HL-60 (cell line): ENCODE measurements around the gene GATC.

Experiments
- DNase-seq, 2 experiments: peaks; one replicate each; pipeline ENCODE4 v3.0.0-alpha.2; 2010 to 2020; ENCODE audit warnings: low read depth in 1 of 2, low spot score in 1 of 2
- H3K27ac ChIP-seq: fragments of 250-450 bp; sonication (Bioruptor Pico); replicated peaks from 2 replicates; pipeline ENCODE4 v1.5.1; 2020; ENCODE audit warnings: mild to moderate bottlenecking, moderate library complexity
- H3K27me3 ChIP-seq: fragments of 250-450 bp; sonication (Bioruptor Pico); 2 replicates; pipeline ENCODE4 v1.5.1; 2021; ENCODE audit warnings: mild to moderate bottlenecking, moderate library complexity; ENCODE audit not compliant: insufficient read depth, poor library complexity, severe bottlenecking
- H3K4me3 ChIP-seq: replicated peaks from 2 replicates; pipeline ENCODE4 v1.5.1; 2011; ENCODE audit warnings: mild to moderate bottlenecking, control low read depth, low read length; ENCODE audit not compliant: insufficient read depth
- GABPA ChIP-seq: IDR thresholded peaks from 2 replicates; pipeline ENCODE4 v1.6.1; 2012; ENCODE audit warnings: low read depth
- POLR2AphosphoS5 ChIP-seq: IDR thresholded peaks from 2 replicates; pipeline ENCODE4 v1.6.1; 2012; ENCODE audit warnings: low read depth
- SPI1 ChIP-seq: IDR thresholded peaks from 2 replicates; pipeline ENCODE4 v1.6.1; 2012; ENCODE audit warnings: low read depth, mild to moderate bottlenecking, borderline replicate concordance
- TF ChIP-seq, protein P1 (sequence below): IDR thresholded peaks from 2 replicates; pipeline ENCODE4 v1.6.1; 2012; ENCODE audit warnings: low read depth; ENCODE audit not compliant: insufficient replicate concordance
- TF ChIP-seq, protein P2 (sequence below): IDR thresholded peaks from one replicate; pipeline ENCODE4 v1.5.1; 2011; ENCODE audit warnings: low read length, control low read depth, inconsistent platforms; ENCODE audit not compliant: insufficient read depth

Gene GATC

DNA sequence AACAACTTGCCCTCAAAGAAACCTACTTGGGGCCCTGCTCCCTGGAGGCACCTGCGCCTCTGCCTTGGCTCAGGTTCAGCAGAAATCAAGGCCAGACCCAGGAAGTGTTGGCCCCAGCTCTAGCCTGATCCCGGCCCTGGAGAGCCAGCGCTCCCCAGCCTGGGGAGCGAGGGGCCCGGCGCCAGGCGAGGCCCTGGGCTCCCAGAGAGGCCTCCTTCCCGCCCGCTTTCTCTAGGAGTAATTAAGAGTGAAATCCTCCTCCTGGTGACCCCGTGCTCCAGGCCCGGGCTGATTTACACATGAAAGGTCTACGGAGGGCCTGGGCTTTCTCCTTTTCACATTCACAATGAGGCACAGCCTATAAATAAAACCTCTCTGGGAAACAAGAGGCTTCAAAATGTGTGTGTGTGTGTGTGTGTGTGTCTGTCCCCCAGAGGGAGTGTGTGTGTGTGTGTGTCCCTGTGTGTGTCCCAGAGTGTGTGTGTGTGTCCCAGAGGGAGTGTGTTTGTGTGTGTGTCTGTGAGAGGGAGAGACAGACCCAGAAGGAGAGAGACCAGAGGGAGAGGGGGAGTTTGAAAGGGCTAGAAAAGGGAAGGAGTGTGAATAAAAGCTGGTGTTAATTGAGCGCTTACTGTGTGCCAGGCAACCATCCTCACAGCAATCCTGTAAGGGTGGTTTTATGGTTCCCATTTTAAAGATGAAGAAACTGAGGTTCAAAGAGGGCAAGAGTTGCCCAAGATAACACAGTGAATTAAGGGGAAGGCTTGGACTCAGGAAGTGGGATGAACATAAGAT is 32.1 kb upstream of the GATC start:
- H3K4me3 ChIP-seq, result no peak overlapping the region
- H3K27me3 ChIP-seq, result no peaks in the 10 kb centered on the region
- no peak overlapping the region for H3K27ac ChIP-seq
- TF ChIP-seq, protein P1, sequence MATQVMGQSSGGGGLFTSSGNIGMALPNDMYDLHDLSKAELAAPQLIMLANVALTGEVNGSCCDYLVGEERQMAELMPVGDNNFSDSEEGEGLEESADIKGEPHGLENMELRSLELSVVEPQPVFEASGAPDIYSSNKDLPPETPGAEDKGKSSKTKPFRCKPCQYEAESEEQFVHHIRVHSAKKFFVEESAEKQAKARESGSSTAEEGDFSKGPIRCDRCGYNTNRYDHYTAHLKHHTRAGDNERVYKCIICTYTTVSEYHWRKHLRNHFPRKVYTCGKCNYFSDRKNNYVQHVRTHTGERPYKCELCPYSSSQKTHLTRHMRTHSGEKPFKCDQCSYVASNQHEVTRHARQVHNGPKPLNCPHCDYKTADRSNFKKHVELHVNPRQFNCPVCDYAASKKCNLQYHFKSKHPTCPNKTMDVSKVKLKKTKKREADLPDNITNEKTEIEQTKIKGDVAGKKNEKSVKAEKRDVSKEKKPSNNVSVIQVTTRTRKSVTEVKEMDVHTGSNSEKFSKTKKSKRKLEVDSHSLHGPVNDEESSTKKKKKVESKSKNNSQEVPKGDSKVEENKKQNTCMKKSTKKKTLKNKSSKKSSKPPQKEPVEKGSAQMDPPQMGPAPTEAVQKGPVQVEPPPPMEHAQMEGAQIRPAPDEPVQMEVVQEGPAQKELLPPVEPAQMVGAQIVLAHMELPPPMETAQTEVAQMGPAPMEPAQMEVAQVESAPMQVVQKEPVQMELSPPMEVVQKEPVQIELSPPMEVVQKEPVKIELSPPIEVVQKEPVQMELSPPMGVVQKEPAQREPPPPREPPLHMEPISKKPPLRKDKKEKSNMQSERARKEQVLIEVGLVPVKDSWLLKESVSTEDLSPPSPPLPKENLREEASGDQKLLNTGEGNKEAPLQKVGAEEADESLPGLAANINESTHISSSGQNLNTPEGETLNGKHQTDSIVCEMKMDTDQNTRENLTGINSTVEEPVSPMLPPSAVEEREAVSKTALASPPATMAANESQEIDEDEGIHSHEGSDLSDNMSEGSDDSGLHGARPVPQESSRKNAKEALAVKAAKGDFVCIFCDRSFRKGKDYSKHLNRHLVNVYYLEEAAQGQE, result no peak
- TF ChIP-seq GABPA, result no peak
- no peak for TF ChIP-seq SPI1
- no peak for TF ChIP-seq POLR2AphosphoS5
- TF ChIP-seq, protein P2, sequence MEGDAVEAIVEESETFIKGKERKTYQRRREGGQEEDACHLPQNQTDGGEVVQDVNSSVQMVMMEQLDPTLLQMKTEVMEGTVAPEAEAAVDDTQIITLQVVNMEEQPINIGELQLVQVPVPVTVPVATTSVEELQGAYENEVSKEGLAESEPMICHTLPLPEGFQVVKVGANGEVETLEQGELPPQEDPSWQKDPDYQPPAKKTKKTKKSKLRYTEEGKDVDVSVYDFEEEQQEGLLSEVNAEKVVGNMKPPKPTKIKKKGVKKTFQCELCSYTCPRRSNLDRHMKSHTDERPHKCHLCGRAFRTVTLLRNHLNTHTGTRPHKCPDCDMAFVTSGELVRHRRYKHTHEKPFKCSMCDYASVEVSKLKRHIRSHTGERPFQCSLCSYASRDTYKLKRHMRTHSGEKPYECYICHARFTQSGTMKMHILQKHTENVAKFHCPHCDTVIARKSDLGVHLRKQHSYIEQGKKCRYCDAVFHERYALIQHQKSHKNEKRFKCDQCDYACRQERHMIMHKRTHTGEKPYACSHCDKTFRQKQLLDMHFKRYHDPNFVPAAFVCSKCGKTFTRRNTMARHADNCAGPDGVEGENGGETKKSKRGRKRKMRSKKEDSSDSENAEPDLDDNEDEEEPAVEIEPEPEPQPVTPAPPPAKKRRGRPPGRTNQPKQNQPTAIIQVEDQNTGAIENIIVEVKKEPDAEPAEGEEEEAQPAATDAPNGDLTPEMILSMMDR, result no peak
- no peak for DNase-seq

DNA sequence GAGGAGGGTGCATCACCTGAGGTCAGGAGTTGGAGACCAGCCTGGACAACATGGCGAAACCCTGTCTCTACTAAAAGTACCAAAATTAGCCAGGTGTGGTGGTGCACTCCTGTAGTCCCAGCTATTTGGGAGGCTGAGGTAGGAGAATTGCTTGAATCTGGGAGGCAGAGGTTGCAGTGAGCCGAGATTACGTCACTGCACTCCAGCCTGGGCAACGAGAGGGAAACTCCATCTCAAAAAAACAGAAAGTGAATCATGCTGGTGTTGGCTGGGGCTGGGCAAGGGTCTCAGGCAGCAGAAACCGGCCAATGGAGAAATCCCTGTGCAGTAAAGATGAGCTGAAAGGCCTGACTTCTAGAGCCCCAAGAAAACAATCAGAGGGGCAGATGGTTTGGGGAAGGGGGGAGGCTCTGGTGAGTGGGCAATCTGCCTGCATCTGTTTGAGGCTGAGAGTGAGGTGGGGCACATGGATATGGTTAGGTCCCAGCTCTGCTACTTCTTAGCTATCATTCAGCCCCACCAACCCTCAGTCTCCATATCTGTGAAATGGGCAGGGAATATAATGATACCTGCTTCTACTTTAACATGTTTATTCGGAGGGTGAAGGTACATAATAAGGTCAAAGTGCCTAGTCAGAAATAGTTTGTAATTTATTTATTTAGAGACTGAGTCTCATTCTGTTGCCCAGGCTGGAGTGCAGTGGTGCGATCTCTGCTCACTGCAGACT is 29.6 kb upstream of the GATC start:
- TF ChIP-seq POLR2AphosphoS5 (no peak), GABPA (no peak), SPI1 (no peak)
- TF ChIP-seq, protein P1, result no peak
- no peak for DNase-seq
- H3K4me3 ChIP-seq, result no peak overlapping the region
- H3K27ac ChIP-seq, result no peak overlapping the region
- H3K27me3 ChIP-seq, result no peaks in the 10 kb centered on the region

DNA sequence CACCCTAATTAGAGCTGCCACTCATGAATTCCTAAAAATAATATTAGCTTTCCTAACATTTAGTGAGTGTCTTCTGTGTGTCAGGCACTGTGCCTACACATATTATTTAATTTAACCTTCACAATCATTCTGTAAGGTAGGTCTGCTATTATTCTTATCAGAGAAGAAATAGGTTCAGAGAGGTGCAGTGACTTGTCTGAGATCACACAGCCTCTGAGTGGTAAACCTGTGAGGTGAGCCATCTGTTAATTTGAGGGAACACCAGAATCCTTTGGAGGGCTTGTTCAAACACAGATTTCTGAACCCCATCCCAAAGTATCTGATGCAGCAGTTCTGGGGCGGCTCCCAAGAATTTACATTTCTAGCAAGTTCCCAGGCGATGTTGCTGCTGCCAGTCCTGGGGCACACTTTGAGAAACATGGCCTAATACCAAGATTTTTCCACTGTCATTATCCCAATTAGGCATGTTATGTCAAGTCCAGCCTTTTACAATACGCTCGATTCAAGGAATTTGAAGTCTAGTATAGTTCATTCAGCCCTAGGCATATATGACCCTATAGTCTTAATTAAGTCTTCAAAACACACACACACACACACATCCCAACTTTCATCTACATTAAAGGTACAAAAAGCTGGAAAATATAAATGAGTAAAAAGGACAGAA is 28.2 kb upstream of the GATC start:
- Histone ChIP-seq H3K27ac (no peak overlapping the region), H3K4me3 (no peak overlapping the region), H3K27me3 (no peaks in the 10 kb centered on the region)
- DNase-seq, result no peak
- no peak for TF ChIP-seq SPI1

DNA sequence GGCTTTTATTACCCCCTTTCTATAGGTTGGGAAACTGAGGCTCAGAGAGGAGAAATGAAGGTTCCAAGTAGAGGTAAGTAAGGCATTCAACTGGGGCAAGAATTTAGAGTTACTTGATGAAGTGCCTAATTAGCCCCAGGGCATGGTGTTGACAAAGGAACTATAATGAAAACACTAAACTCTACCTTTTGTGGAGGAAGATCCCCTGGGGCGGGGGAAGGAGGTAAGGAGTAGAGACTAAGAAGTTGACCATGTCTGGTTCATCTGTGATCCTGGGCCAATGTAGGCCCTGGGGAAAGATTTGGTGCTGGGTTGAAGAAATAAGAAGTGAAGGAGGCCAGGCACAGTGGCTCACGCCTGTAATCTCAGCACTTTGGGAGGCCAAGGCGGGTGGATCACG is 24.5 kb upstream of the GATC start:
- Histone ChIP-seq H3K4me3 (no peak overlapping the region), H3K27ac (no peak overlapping the region), H3K27me3 (no peaks in the 10 kb centered on the region)
- DNase-seq, result no peak
- TF ChIP-seq POLR2AphosphoS5, result no peak
- TF ChIP-seq, protein P1, result no peak
- no peak for TF ChIP-seq GABPA
- no peak for TF ChIP-seq SPI1
- TF ChIP-seq, protein P2, result no peak
